DMS 273 (cell line): ENCODE results near the gene ADGRL2.
"Not testable (repeated sequence)": the region's sequence is repeated elsewhere in the genome, so short reads cannot be mapped to it uniquely, and the experiment has no call there.

Source experiments
- DNase-seq: peaks from one replicate; lab custom pipeline; 2025; ENCODE audit not compliant: unreplicated experiment; lab: John Stamatoyannopoulos, UW

ADGRL2 gene

DNA sequence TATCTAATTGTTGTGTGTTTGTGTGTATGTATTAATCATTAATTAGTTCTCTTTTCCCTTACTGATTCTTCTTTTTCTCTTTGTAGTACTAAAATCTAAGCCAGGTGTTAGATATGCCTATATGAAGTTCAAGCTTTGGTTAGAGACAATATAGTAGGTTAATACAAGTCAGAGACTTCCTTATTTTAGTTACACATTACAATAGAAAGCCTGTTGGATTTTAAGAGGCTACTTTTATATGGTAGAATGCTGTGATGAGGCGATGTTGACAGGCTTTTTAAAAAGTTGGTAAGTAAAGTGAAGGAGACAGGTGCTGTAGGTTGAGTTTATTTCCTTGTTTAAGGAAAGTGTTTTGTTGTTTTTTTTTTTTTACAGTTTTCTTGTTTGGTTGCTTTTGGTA, 45.9 kb downstream of the ADGRL2 start:
- no peak for DNase-seq

DNA sequence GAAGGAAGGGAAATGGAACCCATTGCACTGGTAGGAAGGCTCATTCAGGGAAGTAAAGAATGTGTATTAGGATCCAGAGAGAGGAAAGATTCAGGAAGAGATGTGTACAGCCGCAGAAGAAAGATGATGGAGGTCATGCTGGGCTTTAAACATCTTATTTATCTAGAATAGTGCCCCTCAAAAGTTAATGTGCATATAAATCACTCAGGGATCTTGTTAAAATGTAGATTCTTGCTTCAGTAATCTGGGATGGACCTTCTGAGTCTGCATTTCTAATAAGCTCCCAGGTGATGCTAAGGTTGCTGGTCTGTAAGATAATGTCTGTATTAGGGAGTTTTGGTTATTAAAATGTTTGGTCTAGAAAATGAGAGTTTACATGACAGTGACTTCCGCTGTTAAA, 46.3 kb downstream of the ADGRL2 start:
- no peak for DNase-seq

DNA sequence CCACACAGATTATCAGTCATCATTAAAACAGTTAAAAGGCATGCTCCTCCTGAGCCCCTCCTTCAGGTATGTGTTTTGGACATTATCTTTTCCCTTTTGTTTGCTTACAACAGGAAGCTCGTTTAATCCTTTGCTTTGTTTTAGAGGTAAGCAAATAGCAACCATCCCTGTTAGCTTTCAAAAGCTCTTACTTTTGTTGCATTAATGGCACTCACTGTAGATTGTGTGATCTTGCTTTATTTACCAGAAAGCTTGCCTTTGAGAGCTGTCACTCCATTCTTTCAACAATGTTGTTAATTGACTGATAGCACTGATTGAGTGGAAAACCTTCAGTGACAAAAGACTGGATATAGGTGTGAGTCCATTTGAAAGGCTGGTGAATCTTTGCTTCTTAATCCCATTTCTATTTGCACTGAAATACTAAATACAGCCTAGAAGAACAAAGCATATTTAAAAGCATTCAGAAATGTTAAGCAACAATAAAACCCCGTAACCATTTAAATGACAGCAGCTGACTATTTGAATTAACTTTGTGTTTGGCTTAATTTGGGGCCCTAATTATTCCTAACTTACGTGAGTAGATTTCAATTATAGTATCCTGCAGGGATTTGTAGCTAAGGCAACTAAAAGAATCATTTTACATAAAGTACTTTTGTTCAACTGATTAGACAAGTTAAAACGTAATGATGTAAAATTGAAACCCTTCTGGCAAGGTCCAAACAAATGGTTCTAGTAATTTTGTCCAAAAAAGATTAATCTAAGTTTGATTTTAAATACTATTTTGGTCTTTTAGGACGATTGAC, 48.3 kb downstream of the ADGRL2 start:
- no peak for DNase-seq

DNA sequence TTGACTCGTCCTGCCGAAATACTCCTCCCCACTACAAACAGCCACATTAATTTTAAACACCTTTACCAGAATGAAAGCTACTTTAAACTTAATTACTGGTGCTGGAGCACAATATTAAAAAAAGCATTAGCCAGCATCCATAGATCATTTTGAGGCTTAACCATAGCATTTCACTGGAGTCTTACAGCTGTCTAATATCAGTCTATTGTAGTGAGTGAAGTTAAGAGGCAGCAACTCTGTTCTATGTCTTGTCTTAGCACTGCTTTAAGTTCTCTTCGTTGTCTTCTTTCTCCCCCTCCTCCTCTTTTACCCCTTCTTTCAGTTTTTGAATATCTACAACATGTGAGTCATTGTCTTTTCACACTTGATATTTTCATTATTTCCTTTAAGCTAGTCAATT, 49.3 kb downstream of the ADGRL2 start:
- no peak for DNase-seq

DNA sequence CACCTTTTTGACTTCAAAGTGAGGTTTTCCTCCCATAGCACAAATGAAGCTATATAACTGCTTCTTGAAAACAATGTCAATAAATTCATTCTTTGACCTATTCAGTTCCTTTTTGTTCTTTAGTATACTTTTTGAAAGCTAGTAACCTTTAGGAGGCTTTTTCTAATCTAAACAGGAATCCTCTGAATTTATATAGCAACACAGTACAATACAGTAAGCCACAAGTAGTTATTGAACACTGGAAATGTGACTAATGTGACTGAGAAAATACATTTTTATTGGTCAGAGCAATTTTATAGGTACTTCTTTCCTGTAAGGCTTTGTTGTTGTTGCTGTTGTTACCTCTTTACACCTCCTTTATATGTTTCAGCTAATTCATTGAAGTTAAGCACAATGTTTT, 49.8 kb downstream of the ADGRL2 start:
- no peak for DNase-seq

DNA sequence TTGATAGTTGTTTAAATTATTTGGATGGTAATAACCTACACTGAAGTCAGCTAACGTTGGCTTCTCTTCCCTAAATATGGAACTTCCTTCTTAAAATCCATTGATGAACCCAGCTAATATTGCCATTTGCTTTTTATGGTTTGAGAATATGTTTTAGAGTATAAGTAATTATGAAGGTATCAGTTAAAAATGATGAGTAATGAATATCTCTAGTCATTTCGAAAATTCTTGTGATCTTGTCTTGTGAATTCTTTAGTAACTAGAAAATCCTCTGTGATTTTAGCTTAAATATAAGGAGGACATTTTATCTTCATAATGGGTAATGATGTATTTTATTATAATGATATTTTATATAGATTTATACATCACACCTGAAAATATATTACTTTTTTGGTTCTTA, 50.5 kb downstream of the ADGRL2 start:
- DNase-seq, result no peak

DNA sequence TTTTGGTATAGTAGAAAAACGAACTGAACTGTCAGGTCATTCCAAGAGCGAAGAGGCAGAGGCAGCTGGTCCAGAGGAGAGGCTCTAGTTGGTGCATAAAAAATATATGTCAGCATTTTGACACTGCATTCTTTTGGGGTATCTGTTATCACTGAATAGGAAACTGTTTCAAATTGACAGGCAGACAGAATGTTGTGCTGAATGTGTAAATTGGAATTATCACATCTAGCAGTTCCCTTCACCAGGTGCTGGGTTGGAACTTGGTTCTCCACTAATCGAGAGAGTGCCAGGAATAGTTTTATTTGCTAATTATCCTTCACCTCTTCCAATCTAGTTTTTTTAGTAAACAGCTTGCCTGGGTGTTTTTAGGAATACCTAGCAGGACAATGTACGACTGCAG, 52.2 kb downstream of the ADGRL2 start:
- DNase-seq, result no peak

DNA sequence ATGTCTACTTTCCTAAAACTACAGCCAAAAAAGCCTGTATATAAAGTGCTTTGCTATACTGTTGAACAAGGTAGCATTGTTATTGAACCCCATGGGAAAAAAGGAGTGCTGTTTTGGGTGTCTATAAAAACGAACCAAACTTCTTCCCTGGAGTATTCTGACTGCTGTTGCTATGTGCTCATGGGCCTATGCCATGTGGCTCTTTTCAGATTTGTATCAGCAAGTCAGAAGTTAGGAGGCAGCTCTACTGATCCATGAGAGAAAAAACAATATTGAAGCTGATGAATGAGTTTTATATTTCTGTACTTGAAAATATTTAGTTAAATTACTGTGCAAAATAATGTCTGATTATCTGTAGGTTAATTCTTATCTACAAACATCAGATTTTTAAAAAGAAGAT, 66.5 kb downstream of the ADGRL2 start:
- peak; percentile 8 for DNase-seq

DNA sequence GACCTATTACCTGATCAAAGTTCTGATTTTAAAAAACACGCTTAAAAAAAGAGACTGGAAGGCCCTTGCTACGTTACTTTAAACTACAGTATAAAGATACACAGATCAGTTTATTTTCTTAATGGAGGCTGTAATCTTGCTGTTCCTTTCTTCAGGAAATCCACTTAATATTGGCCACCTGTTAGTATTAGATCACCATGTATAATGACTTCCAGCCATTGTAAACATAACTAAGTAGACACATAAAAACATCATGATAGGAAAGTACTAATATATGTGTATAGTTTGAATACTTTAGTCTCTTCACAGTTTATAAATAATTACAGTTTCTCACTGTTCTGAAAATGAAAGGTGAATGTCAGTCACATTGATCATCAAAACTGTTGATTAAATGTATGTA, 68.6 kb downstream of the ADGRL2 start:
- DNase-seq, result no peak

DNA sequence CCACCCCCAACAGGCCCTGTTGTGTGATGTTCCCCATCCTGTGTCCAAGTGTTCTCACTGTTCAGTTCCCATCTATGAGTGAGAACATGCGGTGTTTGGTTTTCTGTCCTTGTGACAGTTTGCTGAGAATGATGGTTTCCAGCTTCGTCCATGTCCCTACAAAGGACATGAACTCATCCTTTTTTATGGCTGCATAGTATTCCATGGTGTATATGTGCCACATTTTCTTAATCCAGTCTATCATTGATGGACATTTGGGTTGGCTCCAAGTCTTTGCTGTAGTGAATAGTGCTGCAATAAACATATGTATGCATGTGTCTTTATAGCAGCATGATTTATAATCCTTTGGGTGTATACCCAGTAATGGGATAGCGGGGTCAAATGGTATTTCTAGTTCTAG, 70.4 kb downstream of the ADGRL2 start:
- not testable (repeated sequence) for DNase-seq

DNA sequence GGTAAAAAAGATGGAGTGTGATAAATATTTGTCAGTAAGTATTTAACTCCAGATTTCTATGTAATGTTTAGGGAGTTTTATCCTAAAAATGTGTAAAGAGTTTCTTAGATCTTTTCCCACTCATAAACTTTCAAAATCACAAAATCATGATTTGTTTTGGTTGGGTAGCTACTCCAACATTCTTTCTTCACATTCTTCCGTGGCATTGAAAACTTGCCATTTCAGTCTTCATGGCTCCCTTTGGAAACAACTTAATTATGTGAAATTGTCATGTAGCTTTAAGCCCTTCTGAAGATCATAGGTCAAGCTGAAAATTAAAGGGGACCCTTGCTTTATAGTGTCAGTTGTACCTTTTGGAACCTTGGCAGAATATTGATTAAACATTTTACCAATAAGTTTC, 73.2 kb downstream of the ADGRL2 start:
- DNase-seq, result no peak

DNA sequence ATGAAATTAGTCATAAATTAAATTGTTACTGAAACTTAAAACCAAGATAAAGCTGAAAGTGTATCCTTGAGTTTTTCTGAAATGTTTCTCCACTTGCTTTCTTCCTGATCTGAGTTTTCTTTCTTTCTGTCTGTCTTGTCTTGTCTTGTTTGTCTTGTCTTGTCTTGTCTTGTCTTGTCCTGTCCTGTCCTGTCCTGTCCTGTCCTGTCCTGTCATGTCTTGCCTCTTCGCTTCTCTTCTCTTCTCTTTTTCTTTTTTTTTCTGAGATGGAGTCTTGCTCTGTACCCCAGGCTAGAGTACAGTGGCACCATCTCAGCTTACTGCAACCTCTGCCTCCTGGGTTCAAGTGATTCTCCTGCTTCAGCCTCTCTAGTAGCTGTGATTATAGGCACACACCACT, 73.7 kb downstream of the ADGRL2 start:
- no peak for DNase-seq

DNA sequence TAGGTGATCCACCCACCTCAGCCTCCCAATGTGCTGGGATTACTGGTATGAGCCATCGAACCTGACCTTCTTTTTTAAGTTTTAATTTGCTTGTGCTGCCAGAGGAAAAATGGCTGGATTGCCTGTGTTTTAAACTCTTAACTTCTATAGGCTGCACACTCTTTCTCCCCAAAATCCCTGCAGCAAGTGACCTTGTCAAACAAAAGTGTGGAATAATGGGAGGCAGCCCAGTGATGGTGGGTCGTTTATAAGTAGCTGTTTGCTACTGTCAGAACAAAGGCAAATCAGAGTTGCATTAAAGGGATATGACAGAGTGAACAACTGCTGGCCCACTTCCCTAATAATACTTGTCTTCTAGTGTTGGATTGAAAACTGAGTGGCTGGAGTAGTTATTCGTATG, 74.2 kb downstream of the ADGRL2 start:
- DNase-seq, result no peak

DNA sequence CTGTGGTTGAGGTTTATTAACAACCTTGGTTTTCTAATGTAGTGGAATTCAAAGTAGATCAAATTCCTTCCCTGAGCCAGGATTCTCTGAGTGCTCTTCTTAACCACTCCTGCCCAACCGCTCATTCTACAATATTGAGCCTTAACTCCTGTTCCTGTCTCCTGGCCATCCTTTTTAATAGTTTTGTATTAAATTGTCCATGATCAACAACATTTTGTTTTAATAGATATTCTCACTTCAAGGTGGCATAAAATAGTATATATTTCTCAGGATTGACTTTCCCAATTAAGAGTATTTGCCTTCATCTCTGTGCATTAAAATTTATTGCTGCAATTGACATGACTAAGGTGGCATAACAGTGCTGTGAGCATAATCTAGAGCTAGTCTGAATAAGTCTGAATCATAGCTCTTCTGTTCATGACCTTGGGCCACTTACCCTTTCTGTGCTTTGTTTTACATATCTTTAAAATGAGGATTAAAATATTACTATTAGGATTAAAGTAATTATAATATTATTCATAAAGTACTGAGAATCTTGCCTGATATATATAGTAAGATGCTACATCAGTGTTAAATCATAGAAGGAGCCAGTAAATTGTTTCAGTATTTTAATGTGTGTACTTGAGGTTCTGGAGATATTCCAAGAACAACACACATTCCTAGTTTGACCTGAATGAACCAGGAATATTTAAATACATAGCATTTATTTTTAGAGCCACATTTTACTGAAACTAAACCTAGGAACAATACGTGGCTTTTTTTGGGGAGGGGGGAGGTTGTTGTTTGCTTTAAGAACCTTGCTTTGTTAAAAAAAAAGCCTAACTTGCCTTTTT, 76.4 kb downstream of the ADGRL2 start:
- DNase-seq, result no peak

DNA sequence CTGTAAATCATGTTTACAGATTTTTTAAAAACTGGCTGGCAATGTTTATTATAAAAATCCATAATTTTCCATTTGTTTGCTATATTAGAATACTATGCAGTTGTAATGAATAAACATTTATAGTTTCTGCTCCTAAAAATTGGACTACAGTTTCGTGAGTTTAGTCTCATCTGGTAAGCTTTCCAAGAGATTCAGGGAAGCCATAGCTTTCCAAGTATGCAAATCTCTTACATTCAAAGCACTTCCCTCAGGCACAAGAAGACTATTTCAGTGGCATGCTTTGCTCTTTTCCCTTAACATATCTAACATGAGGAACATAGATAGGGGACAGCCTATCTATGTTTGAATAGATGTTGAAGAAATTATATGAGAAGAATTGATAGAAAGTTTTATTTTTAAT, 77.2 kb downstream of the ADGRL2 start:
- DNase-seq, result no peak

DNA sequence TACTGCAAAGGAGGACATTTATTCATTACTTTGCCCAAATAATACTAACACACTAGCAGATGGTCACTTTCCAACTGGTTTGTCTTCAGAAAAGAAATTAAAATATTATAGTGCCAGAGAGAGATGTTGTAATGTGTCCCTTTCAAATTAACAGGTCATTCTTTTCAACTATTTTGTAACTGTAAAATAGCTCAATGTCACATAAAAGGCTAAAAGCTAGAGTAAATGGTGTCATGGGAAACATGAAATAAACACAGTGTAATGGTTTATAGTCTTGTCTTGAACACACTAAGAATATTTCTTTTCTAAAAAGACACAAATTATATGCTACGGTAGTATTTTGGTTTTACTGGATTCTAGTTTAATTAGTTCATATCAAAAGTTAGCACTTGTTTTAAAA, 77.8 kb downstream of the ADGRL2 start:
- no peak for DNase-seq

DNA sequence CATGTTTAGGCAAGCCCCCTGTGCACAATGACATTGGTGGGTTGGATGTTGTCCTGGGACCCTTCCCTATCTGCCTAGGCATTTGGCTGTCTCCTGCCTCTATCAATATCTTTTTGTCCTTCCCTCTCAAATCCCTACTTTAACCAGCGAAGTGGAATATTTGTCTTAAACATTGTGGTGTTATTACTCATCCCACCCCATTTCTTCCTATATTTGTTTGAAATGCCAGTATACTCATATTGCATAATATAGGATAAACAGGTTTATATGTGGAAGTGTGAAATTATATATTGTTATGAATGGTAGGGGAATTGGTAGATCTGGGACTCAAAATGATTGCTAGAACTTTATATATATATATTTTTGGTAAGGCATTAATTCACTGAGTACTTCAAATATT, 80.0 kb downstream of the ADGRL2 start:
- no peak for DNase-seq

DNA sequence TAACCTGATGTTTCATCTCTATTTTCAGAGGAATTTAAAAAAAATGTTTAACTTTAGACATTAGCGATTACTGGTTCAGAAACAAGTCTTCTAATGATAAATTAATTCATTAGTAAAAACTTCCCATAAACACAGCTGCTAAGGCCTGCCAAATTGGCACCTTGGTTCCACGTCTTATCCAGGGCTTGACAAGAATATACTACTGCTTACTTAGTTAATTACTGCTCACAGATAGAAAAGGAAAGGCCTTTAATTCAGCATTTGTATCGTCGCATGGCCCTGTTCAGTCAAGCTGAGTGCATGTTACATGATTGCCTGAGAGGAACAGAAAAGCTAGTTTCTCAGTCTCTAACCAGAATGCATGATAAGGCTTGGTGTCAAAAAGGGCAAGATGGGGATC, 84.6 kb downstream of the ADGRL2 start:
- no peak for DNase-seq

DNA sequence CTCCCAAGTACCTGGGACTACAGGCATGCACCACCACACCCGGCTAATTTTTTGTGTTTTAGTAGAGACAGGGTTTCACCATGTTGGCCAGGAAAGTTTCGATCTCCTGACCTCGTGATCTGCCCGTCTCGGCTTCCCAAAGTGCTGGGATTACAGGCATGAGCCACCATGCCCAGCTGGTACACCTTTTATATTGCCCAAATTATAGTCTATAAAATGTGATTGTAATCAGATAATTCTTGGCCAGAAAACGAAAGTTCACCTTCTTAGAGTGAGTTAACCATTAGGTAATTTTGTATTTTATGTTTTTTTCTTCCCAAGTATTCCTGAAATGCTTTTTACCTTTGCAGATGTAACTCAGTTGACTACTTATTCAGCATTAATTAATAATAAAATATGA, 85.6 kb downstream of the ADGRL2 start:
- DNase-seq, result not testable (repeated sequence)

DNA sequence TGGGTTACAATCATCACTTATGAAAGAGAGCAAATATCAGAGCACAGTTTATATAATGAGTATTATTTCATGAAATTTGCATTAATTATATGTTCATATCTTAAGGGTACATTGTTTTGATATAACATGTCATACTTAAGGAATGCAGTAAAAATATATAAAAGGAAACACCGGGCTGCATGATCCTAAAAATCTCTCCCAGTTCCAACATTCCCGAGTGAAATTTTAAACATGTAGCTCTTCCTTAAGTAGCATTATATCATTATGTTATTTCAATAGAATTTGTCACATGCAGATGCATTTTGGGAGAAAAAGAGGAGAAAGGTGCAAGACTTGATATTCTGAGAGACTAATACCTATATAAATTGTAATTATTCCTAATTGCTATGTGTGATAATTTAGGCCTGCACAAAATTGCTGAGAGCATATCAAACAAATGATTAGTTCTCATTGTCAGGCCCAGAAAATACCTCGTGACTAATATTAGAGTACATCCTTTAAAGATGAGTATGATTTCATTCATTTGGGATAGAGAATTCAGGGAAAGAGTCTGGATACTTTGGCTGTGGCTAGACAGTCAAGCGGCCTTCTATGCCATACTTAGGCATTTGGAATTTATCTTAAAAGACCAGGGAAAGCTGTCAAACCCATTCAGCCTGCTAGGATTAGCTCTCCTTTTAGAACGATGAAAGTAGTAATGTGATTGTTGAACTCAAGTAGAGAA, 86.8 kb downstream of the ADGRL2 start:
- DNase-seq, result no peak

DNA sequence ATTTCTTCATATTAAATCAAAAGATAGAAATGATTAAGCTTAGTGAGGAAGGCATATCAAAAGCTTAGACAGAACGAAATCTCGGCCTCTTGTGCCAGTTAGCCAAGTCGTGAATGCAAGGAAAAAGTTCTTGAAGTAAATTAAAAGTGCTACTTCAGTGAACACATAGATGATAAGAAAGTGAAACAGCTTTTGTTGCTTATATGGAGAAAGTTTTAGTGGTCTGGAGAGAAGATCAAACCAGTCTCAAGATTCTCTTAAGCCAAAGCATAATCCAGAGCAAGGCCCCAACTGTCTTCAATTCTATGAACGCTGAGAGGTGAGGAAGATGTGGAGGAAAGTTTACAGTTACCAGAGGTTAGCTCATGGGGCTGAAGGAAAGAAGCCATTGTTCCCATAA, 88.4 kb downstream of the ADGRL2 start:
- DNase-seq, result no peak

DNA sequence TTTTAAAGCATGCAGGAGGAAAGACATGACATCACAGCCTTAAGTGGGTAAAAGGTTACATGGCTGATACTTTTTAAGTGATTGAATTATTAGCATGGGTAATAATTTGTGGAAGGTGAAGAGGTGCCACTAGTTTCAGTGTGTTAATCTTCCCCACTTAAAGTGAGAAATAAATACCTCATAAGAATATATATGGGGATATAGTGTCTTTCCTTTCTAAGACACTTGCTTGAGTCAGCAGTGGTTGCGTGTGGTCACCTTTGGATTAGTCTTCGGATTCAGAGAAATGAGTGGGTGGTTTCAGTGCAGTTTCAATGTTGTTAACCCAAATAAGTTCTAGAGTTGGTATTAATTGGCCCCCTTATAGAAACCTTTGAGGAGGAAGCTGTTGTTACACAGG, 94.1 kb downstream of the ADGRL2 start:
- DNase-seq, result no peak
